SK-N-MC (cell line): Measurements from ENCODE around the gene TMEM8B.

Source experiments
- EZH2 ChIP-seq: fragments of 200-600 bp; sonication (generic); IDR thresholded peaks from one replicate; pipeline ENCODE4 v1.6.1; 2017; ENCODE audit warnings: antibody characterized with exemption
- POLR2AphosphoS5 ChIP-seq: IDR thresholded peaks from 2 replicates; pipeline ENCODE4 v1.6.1; 2012; ENCODE audit warnings: mild to moderate bottlenecking, low read depth, low read length, borderline replicate concordance

GRCh38 chr9:35862328-35862727, 33.3 kb downstream of the TMEM8B start:
- TF ChIP-seq EZH2 (no peak), POLR2AphosphoS5 (no peak)
